Neural progenitor cell (in vitro differentiated cells): ENCODE measurements around the gene DCLRE1A. TPM values are rescaled to one million over a fixed set of nuclear protein-coding genes. Genes with fewer than 3 reads are reported as not detected.
"Not testable (repeated sequence)": the region's sequence is repeated elsewhere in the genome, so short reads cannot be mapped to it uniquely, and the experiment has no call there.

ENCODE experiments used
- DNase-seq: peaks from one replicate; pipeline ENCODE4 v3.0.0-alpha.2; 2016; ENCODE audit warnings: low spot score
- H2AFZ ChIP-seq: fragments of 200-600 bp; sonication (generic); replicated peaks from 2 replicates; pipeline ENCODE4 v1.6.1; 2016; ENCODE audit warnings: antibody characterized with exemption
- H3F3A ChIP-seq: fragments of 200-600 bp; sonication (generic); 2 replicates; pipeline ENCODE4 v1.6.1; 2016; ENCODE audit warnings: antibody characterized with exemption, low read depth
- H3K27ac ChIP-seq: fragments of 200-600 bp; sonication (generic); 2 replicates; pipeline ENCODE4 v1.5.1; 2016; ENCODE audit warnings: mild to moderate bottlenecking
- H3K27me3 ChIP-seq: fragments of 200-600 bp; sonication (generic); 2 replicates; pipeline ENCODE4 v1.6.1; 2016; ENCODE audit warnings: mild to moderate bottlenecking, moderate library complexity
- H3K36me3 ChIP-seq: fragments of 200-600 bp; sonication (generic); 2 replicates; pipeline ENCODE4 v1.5.1; 2016
- H3K4me1 ChIP-seq: fragments of 200-600 bp; sonication (generic); 2 replicates; pipeline ENCODE4 v1.6.1; 2016; ENCODE audit warnings: mixed run types
- H3K4me2 ChIP-seq: fragments of 200-600 bp; sonication (generic); 2 replicates; pipeline ENCODE4 v1.6.1; 2016
- H3K4me3 ChIP-seq: fragments of 200-600 bp; sonication (generic); 2 replicates; pipeline ENCODE4 v1.5.1; 2016
- H3K79me2 ChIP-seq: fragments of 200-600 bp; sonication (generic); 2 replicates; pipeline ENCODE4 v1.6.1; 2016; ENCODE audit warnings: low read depth
- H3K9ac ChIP-seq: fragments of 200-600 bp; sonication (generic); 2 replicates; pipeline ENCODE4 v1.6.1; 2016
- H3K9me3 ChIP-seq: fragments of 200-600 bp; sonication (generic); 2 replicates; pipeline ENCODE4 v1.5.1; 2016; ENCODE audit warnings: low read depth
- H4K20me1 ChIP-seq: fragments of 200-600 bp; sonication (generic); 2 replicates; pipeline ENCODE4 v1.6.1; 2016; ENCODE audit warnings: low read depth
- H3K27ac Mint-ChIP-seq: 3 replicates; pipeline ENCODE4 v1.8.0; 2021; ENCODE audit warnings: mixed read lengths
- H3K27me3 Mint-ChIP-seq: 2 replicates; pipeline ENCODE4 v1.8.0; 2022; ENCODE audit warnings: low read depth, mild to moderate bottlenecking, inconsistent platforms, moderate library complexity, mixed read lengths; ENCODE audit not compliant: insufficient read depth
- H3K36me3 Mint-ChIP-seq: 3 replicates; pipeline ENCODE4 v1.8.0; 2021; ENCODE audit warnings: mixed read lengths
- H3K4me1 Mint-ChIP-seq: 3 replicates; pipeline ENCODE4 v1.8.0; 2021; ENCODE audit warnings: mixed read lengths
- H3K4me3 Mint-ChIP-seq: 3 replicates; pipeline ENCODE4 v1.8.0; 2021; ENCODE audit warnings: mild to moderate bottlenecking, moderate library complexity, mixed read lengths
- H3K9me3 Mint-ChIP-seq: 3 replicates; pipeline ENCODE4 v1.8.0; 2020; ENCODE audit warnings: mixed read lengths
- EZH2 ChIP-seq: fragments of 200-600 bp; sonication (generic); IDR thresholded peaks from 2 replicates; pipeline ENCODE4 v1.6.1; 2017; ENCODE audit warnings: antibody characterized with exemption, mild to moderate bottlenecking, moderate library complexity
- EZH2phosphoT487 ChIP-seq: fragments of 200-600 bp; sonication (generic); IDR thresholded peaks from 2 replicates; pipeline ENCODE4 v1.6.1; 2017; ENCODE audit warnings: antibody characterized with exemption
- total RNA-seq: library from RNA; depleted of rRNA; stranded (reverse); fragments of >200 nt; gene quantifications from 2 replicates; pipeline ENCODE4 v1.2.3, GENCODE V29; 2015; ENCODE audit warnings: low replicate concordance
- TF ChIP-seq, protein P1 (sequence below): fragments of 200-600 bp; sonication (generic); IDR thresholded peaks from 2 replicates; pipeline ENCODE4 v1.5.1; 2017; ENCODE audit warnings: antibody characterized with exemption, mild to moderate bottlenecking

The DCLRE1A gene
- total RNA-seq, 1 donor from 2014 or later = 35.9 TPM

GRCh38 chr10:113842171-113842570 lies 11.7 kb downstream of the DCLRE1A start:
- Histone ChIP-seq H3K9ac (no peak overlapping the region), H3K27me3 (no peaks in the 10 kb centered on the region), H3K4me3 (no peak overlapping the region), H3K4me2 (no peak overlapping the region), H3F3A (no peaks in the 10 kb centered on the region), H3K4me1 (no peaks in the 10 kb centered on the region), H2AFZ (no peak overlapping the region), H4K20me1 (no peaks in the 10 kb centered on the region), H3K79me2 (no peaks in the 10 kb centered on the region), H3K36me3 (peaks cover 14% of the 10 kb centered on the region), H3K9me3 (no peaks in the 10 kb centered on the region), H3K27ac (no peak overlapping the region)
- Mint-ChIP-seq H3K4me3 (no peak overlapping the region), H3K9me3 (no peaks in the 10 kb centered on the region), H3K27me3 (no peaks in the 10 kb centered on the region), H3K27ac (no peak overlapping the region), H3K36me3 (peaks cover 11% of the 10 kb centered on the region), H3K4me1 (no peaks in the 10 kb centered on the region)
- TF ChIP-seq, protein P1, sequence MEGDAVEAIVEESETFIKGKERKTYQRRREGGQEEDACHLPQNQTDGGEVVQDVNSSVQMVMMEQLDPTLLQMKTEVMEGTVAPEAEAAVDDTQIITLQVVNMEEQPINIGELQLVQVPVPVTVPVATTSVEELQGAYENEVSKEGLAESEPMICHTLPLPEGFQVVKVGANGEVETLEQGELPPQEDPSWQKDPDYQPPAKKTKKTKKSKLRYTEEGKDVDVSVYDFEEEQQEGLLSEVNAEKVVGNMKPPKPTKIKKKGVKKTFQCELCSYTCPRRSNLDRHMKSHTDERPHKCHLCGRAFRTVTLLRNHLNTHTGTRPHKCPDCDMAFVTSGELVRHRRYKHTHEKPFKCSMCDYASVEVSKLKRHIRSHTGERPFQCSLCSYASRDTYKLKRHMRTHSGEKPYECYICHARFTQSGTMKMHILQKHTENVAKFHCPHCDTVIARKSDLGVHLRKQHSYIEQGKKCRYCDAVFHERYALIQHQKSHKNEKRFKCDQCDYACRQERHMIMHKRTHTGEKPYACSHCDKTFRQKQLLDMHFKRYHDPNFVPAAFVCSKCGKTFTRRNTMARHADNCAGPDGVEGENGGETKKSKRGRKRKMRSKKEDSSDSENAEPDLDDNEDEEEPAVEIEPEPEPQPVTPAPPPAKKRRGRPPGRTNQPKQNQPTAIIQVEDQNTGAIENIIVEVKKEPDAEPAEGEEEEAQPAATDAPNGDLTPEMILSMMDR = no peak
- TF ChIP-seq EZH2 (no peak), EZH2phosphoT487 (no peak)
- DNase-seq = no peak

GRCh38 chr10:113828567-113828966 lies 25.3 kb downstream of the DCLRE1A start:
- H3K4me3 ChIP-seq, H3K9me3 ChIP-seq, H2AFZ ChIP-seq, H3K27me3 ChIP-seq, H3K36me3 Mint-ChIP-seq, H3F3A ChIP-seq, H3K27ac Mint-ChIP-seq, H3K4me2 ChIP-seq, H3K27me3 Mint-ChIP-seq, H3K27ac ChIP-seq, H3K4me1 Mint-ChIP-seq, H3K4me3 Mint-ChIP-seq, H3K4me1 ChIP-seq, H3K36me3 ChIP-seq, H3K9ac ChIP-seq, H3K79me2 ChIP-seq, H3K9me3 Mint-ChIP-seq, H4K20me1 ChIP-seq: not testable (repeated sequence)
- peak; percentile 45 for DNase-seq

GRCh38 chr10:113825791-113826190 lies 28.1 kb downstream of the DCLRE1A start:
- Mint-ChIP-seq H3K36me3 (no peaks in the 10 kb centered on the region), H3K27ac (no peak overlapping the region), H3K4me3 (no peak overlapping the region), H3K4me1 (no peaks in the 10 kb centered on the region), H3K27me3 (peaks cover 6% of the 10 kb centered on the region), H3K9me3 (no peaks in the 10 kb centered on the region)
- no peak for TF ChIP-seq EZH2phosphoT487
- TF ChIP-seq, protein P1 = no peak
- TF ChIP-seq EZH2 = no peak
- Histone ChIP-seq H3K27ac (no peak overlapping the region), H3K9ac (no peak overlapping the region), H3K36me3 (no peaks in the 10 kb centered on the region), H3K27me3 (no peaks in the 10 kb centered on the region), H3K4me2 (no peak overlapping the region), H3K9me3 (no peaks in the 10 kb centered on the region), H2AFZ (no peak overlapping the region), H3F3A (no peaks in the 10 kb centered on the region), H3K79me2 (no peaks in the 10 kb centered on the region), H3K4me3 (no peak overlapping the region), H4K20me1 (no peaks in the 10 kb centered on the region), H3K4me1 (no peaks in the 10 kb centered on the region)
- DNase-seq = no peak

DNA sequence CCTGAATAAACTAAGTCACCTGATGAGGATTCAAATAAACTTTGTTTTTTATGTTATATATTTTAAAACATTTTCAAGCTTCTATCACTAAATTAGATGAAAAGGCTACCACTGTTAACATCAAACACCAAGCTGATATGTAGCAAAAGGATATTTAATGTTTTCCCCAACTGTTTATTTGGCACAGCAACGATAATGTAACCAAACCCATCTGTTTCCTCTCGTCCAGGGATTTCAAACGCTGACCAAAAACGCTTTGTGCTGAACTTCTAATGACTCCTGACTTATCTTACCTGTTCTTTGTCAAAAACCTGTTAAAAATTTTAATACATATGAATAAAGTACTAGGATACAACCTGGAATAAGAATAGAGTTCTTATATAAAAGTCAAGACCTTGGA lies 30.5 kb downstream of the DCLRE1A start:
- Histone ChIP-seq H3K36me3 (no peaks in the 10 kb centered on the region), H3F3A (no peaks in the 10 kb centered on the region), H3K27me3 (no peaks in the 10 kb centered on the region), H3K4me1 (no peaks in the 10 kb centered on the region), H3K4me3 (no peak overlapping the region), H4K20me1 (no peaks in the 10 kb centered on the region), H3K27ac (no peak overlapping the region), H2AFZ (no peak overlapping the region), H3K79me2 (no peaks in the 10 kb centered on the region), H3K9ac (no peak overlapping the region), H3K4me2 (no peak overlapping the region), H3K9me3 (no peaks in the 10 kb centered on the region)
- no peak overlapping the region for H3K4me3 Mint-ChIP-seq
- no peaks in the 10 kb centered on the region for H3K36me3 Mint-ChIP-seq
- no peak for DNase-seq
- no peaks in the 10 kb centered on the region for H3K4me1 Mint-ChIP-seq
- H3K27me3 Mint-ChIP-seq = peaks cover 5% of the 10 kb centered on the region
- TF ChIP-seq, protein P1 = no peak
- TF ChIP-seq EZH2 (no peak), EZH2phosphoT487 (no peak)
- H3K9me3 Mint-ChIP-seq = no peaks in the 10 kb centered on the region
- H3K27ac Mint-ChIP-seq = no peak overlapping the region
